GM12878 (cell line): ENCODE data around the gene S100A14. TPM values are rescaled to one million over a fixed set of nuclear protein-coding genes. Genes with fewer than 3 reads are reported as not detected.

ENCODE experiments used
- BMI1 ChIP-seq: fragments of 450-650 bp; IDR thresholded peaks from 2 replicates; pipeline ENCODE4 v1.6.1; 2016; ENCODE audit warnings: mild to moderate bottlenecking, moderate library complexity, borderline replicate concordance
- CEBPB ChIP-seq, 2 experiments: fragments of 150-350 bp in 1 of 2; IDR thresholded peaks; 2 replicates each; pipeline ENCODE4 v1.6.1; 2012 to 2014; ENCODE audit warnings: low read depth in 2 of 2, low read length in 2 of 2, borderline replicate concordance in 1 of 2, inconsistent platforms in 1 of 2
- EP300 ChIP-seq, 2 experiments: fragments of 150-350 bp in 1 of 2; IDR thresholded peaks; 2 replicates each; pipeline ENCODE4 v1.6.1; 2011 to 2012; ENCODE audit warnings: low read depth in 2 of 2, low read length in 2 of 2, borderline replicate concordance in 1 of 2, improper control_type of control experiment in 1 of 2, inconsistent platforms in 1 of 2; ENCODE audit not compliant: control insufficient read depth in 1 of 2
- FOXM1 ChIP-seq: IDR thresholded peaks from 2 replicates; pipeline ENCODE4 v1.6.1; 2012; ENCODE audit warnings: low read depth, mild to moderate bottlenecking, inconsistent platforms, low read length, moderate library complexity
- GATAD2B ChIP-seq: fragments of 450-650 bp; conservative IDR thresholded peaks from 2 replicates; pipeline ENCODE4 v1.6.1; 2017; ENCODE audit warnings: low read depth, mild to moderate bottlenecking, moderate library complexity
- MEF2B ChIP-seq: fragments of 450-650 bp; IDR thresholded peaks from 2 replicates; pipeline ENCODE4 v1.6.1; 2018; ENCODE audit warnings: mild to moderate bottlenecking, moderate library complexity; ENCODE audit not compliant: partially characterized antibody, poor library complexity, severe bottlenecking
- MYB ChIP-seq: fragments of 150-350 bp; IDR thresholded peaks from 2 replicates; pipeline ENCODE4 v1.6.1; 2014; ENCODE audit warnings: mild to moderate bottlenecking, low read depth, low read length, borderline replicate concordance
- NFXL1 ChIP-seq: fragments of 450-650 bp; IDR thresholded peaks from 2 replicates; pipeline ENCODE4 v1.6.1; 2017; ENCODE audit warnings: antibody characterized with exemption, mild to moderate bottlenecking, borderline replicate concordance
- NR2C2 ChIP-seq: IDR thresholded peaks from 2 replicates; pipeline ENCODE4 v1.6.1; 2011; ENCODE audit warnings: borderline replicate concordance, low read depth; ENCODE audit not compliant: control insufficient read depth, insufficient read length
- SMARCA5 ChIP-seq: fragments of 450-650 bp; IDR thresholded peaks from 2 replicates; pipeline ENCODE4 v1.6.1; 2017; ENCODE audit warnings: mild to moderate bottlenecking
- STAT1 ChIP-seq: fragments of 450-650 bp; conservative IDR thresholded peaks from 2 replicates; pipeline ENCODE4 v1.6.1; 2014; ENCODE audit warnings: antibody characterized with exemption, mild to moderate bottlenecking
- TCF7 ChIP-seq: IDR thresholded peaks from 2 replicates; pipeline ENCODE4 v1.6.1; 2014; ENCODE audit warnings: antibody characterized with exemption, borderline replicate concordance
- YBX1 ChIP-seq: fragments of 450-650 bp; IDR thresholded peaks from 2 replicates; pipeline ENCODE4 v1.6.1; 2016; ENCODE audit warnings: antibody characterized with exemption
- polyA plus RNA-seq, 11 experiments: library from polyadenylated mRNA; depleted of rRNA in 4 of 11; unstranded in 6 of 11; stranded (reverse) in 5 of 11; fragments of >200 nt; fragmentation: Nextera tagmentation in 4 of 11; fragmentation: Illumina TruSeq in 1 of 11; extraction: Ambion mirVana in 4 of 11; extraction: Trizol in 1 of 11; gene quantifications; 1 replicate in 1 of 11; 2 replicates in 10 of 11; pipeline versions ENCODE4 v1.2.1 to v1.2.3, GENCODE V29; 2011 to 2016; ENCODE audit warnings: inconsistent platforms in 2 of 11, missing spikeins in 2 of 11, low read depth in 1 of 11
- total RNA-seq, 4 experiments: library from RNA; depleted of rRNA in 3 of 4; stranded (reverse); fragments of >200 nt in 3 of 4; fragmentation: Illumina TruSeq in 1 of 4; extraction: Trizol in 1 of 4; gene quantifications; 2 replicates each; pipeline versions ENCODE4 v1.2.1 to v1.2.3, GENCODE V29; 2013 to 2021
- TF ChIP-seq, protein P1 (sequence below): fragments of 150-350 bp; IDR thresholded peaks from 2 replicates; pipeline ENCODE4 v1.6.1; 2014; ENCODE audit warnings: mild to moderate bottlenecking, low read depth, low read length
- TF ChIP-seq, protein P2 (sequence below): IDR thresholded peaks from 2 replicates; pipeline ENCODE4 v1.6.1; 2011; ENCODE audit warnings: low read depth, mild to moderate bottlenecking, low read length, moderate library complexity, borderline replicate concordance; ENCODE audit errors: extremely low read depth
- TF ChIP-seq, protein P3 (sequence below): fragments of 450-650 bp; IDR thresholded peaks from 2 replicates; pipeline ENCODE4 v1.6.1; 2017; ENCODE audit warnings: mild to moderate bottlenecking, moderate library complexity
- TF ChIP-seq, protein P4 (sequence below), 3 experiments: IDR thresholded peaks in 2 of 3; conservative IDR thresholded peaks in 1 of 3; 2 replicates each; pipeline ENCODE4 v1.5.1; 2011; ENCODE audit warnings: low read depth in 3 of 3, low read length in 3 of 3, mild to moderate bottlenecking in 3 of 3, control low read depth in 2 of 3, moderate library complexity in 2 of 3, inconsistent platforms in 1 of 3, mixed read lengths in 1 of 3; ENCODE audit not compliant: control insufficient read depth in 2 of 3, insufficient read depth in 1 of 3; ENCODE audit errors: extremely low read depth in 1 of 3
- TF ChIP-seq, protein P5 (sequence below): fragments of 450-650 bp; IDR thresholded peaks from 2 replicates; pipeline ENCODE4 v1.6.1; 2017; ENCODE audit warnings: mild to moderate bottlenecking, low read depth, inconsistent platforms; ENCODE audit not compliant: poor library complexity, severe bottlenecking

The S100A14 gene
- total and polyA plus RNA-seq, 10 of the 15 experiments (the other 5 are each of a cell fraction or from before 2014, with no cell fraction given) = 0.20 to 0.77 (median 0.45) TPM; not detected in 4

DNA sequence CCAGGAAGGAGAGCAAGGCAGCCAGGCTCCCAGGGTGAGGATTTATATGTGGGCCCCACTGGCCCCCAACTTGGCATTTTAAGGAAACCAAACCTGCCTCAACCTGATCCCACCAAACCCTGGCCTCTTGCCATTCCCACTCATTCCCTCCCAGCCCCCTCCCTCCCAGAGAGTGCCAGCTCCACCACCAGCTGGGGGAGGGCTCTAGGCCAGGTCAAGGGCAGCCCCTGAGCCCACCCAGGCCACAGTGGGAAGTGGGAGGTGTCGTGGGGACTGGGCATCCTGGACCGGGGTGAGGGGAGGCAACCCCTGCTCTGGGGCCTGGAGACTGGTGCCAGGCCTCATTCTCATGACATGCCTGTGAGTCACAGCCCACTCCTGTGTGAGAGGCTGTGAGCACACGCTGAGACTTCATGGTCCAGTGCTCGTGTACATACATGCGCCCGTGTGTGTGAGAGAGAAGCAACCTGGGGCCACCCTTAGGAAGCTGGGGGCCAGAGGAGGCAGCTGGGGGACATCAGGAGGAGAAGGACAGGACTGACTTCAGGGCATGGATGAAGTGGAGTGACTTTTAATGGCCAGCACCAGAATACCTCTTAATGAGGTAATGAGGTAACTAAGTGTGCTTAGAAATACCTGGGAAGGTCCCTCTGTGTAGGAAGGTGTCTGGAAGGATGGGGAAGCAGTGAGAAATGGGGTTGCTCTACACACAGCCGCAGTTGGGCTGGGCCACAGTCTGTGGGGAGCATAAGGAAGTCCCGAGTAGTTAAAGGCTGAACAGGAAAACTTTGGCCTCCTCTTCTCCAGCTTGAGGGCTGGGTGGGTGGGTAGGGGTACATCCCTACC, 50.4 kb downstream of the S100A14 start, which contains the start of gene S100A2 (continued):
- no peak for TF ChIP-seq EP300 (IDR thresholded peaks at IDR 0.05; ENCODE audit: borderline replicate concordance in 1 of 2, control insufficient read depth in 1 of 2, low read depth in 2 of 2, low read length in 2 of 2)
- TF ChIP-seq TCF7 = no peak
- no peak for TF ChIP-seq FOXM1
- no peak for TF ChIP-seq BMI1
- no peak for TF ChIP-seq MYB
- no peak for TF ChIP-seq NFXL1
- TF ChIP-seq MEF2B = peak; percentile 25
- TF ChIP-seq, protein P1, sequence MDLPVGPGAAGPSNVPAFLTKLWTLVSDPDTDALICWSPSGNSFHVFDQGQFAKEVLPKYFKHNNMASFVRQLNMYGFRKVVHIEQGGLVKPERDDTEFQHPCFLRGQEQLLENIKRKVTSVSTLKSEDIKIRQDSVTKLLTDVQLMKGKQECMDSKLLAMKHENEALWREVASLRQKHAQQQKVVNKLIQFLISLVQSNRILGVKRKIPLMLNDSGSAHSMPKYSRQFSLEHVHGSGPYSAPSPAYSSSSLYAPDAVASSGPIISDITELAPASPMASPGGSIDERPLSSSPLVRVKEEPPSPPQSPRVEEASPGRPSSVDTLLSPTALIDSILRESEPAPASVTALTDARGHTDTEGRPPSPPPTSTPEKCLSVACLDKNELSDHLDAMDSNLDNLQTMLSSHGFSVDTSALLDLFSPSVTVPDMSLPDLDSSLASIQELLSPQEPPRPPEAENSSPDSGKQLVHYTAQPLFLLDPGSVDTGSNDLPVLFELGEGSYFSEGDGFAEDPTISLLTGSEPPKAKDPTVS = no peak
- TF ChIP-seq, protein P2, sequence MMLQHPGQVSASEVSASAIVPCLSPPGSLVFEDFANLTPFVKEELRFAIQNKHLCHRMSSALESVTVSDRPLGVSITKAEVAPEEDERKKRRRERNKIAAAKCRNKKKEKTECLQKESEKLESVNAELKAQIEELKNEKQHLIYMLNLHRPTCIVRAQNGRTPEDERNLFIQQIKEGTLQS = no peak
- peak; percentile 43; the same call in 1 of the 2 replicates for TF ChIP-seq GATAD2B
- TF ChIP-seq, protein P3, sequence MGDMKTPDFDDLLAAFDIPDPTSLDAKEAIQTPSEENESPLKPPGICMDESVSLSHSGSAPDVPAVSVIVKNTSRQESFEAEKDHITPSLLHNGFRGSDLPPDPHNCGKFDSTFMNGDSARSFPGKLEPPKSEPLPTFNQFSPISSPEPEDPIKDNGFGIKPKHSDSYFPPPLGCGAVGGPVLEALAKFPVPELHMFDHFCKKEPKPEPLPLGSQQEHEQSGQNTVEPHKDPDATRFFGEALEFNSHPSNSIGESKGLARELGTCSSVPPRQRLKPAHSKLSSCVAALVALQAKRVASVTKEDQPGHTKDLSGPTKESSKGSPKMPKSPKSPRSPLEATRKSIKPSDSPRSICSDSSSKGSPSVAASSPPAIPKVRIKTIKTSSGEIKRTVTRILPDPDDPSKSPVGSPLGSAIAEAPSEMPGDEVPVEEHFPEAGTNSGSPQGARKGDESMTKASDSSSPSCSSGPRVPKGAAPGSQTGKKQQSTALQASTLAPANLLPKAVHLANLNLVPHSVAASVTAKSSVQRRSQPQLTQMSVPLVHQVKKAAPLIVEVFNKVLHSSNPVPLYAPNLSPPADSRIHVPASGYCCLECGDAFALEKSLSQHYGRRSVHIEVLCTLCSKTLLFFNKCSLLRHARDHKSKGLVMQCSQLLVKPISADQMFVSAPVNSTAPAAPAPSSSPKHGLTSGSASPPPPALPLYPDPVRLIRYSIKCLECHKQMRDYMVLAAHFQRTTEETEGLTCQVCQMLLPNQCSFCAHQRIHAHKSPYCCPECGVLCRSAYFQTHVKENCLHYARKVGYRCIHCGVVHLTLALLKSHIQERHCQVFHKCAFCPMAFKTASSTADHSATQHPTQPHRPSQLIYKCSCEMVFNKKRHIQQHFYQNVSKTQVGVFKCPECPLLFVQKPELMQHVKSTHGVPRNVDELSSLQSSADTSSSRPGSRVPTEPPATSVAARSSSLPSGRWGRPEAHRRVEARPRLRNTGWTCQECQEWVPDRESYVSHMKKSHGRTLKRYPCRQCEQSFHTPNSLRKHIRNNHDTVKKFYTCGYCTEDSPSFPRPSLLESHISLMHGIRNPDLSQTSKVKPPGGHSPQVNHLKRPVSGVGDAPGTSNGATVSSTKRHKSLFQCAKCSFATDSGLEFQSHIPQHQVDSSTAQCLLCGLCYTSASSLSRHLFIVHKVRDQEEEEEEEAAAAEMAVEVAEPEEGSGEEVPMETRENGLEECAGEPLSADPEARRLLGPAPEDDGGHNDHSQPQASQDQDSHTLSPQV = no peak
- TF ChIP-seq, protein P4, sequence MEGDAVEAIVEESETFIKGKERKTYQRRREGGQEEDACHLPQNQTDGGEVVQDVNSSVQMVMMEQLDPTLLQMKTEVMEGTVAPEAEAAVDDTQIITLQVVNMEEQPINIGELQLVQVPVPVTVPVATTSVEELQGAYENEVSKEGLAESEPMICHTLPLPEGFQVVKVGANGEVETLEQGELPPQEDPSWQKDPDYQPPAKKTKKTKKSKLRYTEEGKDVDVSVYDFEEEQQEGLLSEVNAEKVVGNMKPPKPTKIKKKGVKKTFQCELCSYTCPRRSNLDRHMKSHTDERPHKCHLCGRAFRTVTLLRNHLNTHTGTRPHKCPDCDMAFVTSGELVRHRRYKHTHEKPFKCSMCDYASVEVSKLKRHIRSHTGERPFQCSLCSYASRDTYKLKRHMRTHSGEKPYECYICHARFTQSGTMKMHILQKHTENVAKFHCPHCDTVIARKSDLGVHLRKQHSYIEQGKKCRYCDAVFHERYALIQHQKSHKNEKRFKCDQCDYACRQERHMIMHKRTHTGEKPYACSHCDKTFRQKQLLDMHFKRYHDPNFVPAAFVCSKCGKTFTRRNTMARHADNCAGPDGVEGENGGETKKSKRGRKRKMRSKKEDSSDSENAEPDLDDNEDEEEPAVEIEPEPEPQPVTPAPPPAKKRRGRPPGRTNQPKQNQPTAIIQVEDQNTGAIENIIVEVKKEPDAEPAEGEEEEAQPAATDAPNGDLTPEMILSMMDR (IDR thresholded peaks at IDR 0.05 in 2 of 3, conservative IDR thresholded peaks at IDR 0.05 in 1 of 3; ENCODE audit: control insufficient read depth in 2 of 3, extremely low read depth in 1 of 3, insufficient read depth in 1 of 3, low read depth in 3 of 3, low read length in 3 of 3) = no peak
- no peak for TF ChIP-seq NR2C2
- TF ChIP-seq CEBPB (IDR thresholded peaks at IDR 0.05; ENCODE audit: borderline replicate concordance in 1 of 2, low read depth in 2 of 2, low read length in 2 of 2) = no peak
- TF ChIP-seq STAT1 = no peak
- TF ChIP-seq, protein P5, sequence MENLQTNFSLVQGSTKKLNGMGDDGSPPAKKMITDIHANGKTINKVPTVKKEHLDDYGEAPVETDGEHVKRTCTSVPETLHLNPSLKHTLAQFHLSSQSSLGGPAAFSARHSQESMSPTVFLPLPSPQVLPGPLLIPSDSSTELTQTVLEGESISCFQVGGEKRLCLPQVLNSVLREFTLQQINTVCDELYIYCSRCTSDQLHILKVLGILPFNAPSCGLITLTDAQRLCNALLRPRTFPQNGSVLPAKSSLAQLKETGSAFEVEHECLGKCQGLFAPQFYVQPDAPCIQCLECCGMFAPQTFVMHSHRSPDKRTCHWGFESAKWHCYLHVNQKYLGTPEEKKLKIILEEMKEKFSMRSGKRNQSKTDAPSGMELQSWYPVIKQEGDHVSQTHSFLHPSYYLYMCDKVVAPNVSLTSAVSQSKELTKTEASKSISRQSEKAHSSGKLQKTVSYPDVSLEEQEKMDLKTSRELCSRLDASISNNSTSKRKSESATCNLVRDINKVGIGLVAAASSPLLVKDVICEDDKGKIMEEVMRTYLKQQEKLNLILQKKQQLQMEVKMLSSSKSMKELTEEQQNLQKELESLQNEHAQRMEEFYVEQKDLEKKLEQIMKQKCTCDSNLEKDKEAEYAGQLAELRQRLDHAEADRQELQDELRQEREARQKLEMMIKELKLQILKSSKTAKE = no peak
- no peak for TF ChIP-seq YBX1
- no peak for TF ChIP-seq SMARCA5
